ENCODE measurements around the gene VIT. TPM values are rescaled to one million over a fixed set of nuclear protein-coding genes. Genes with fewer than 3 reads are reported as not detected.
A peak's percentile ranks its signal among the peaks of the same experiment; 100 is the strongest.
"Not testable (repeated sequence)": the region's sequence is repeated elsewhere in the genome, so short reads cannot be mapped to it uniquely, and the experiment has no call there.

The VIT gene
- total RNA-seq, 1 experiment from 2014 or later: not detected

GRCh38 chr2:36807223-36807886 is 110.8 kb downstream of the VIT start:
- no peak for DNase-seq
- Histone ChIP-seq H3K36me3 (replicated peaks; ENCODE audit: control insufficient read depth, insufficient read depth, low read length) (no peaks in the 10 kb centered on the region), H3K27me3 (ENCODE audit: control insufficient read depth, insufficient read depth, low read length) (no peaks in the 10 kb centered on the region), H3K4me3 (ENCODE audit: insufficient read depth, low read depth, low read length) (no peak overlapping the region)

GRCh38 chr2:36808386-36809068 is 112.0 kb downstream of the VIT start:
- no peak for DNase-seq

GRCh38 chr2:36809069-36809445 is 112.5 kb downstream of the VIT start:
- no peaks in the 10 kb centered on the region for H3K36me3 ChIP-seq (replicated peaks; ENCODE audit: control insufficient read depth, insufficient read depth, low read length)
- no peaks in the 10 kb centered on the region for H3K27me3 ChIP-seq (ENCODE audit: control insufficient read depth, insufficient read depth, low read length)
- no peak for DNase-seq
- H3K4me3 ChIP-seq (ENCODE audit: insufficient read depth, low read depth, low read length): no peak overlapping the region

More at GRCh38 chr2:36808386-36809068, 112.0 kb downstream of the VIT start:
- Histone ChIP-seq H3K27me3 (ENCODE audit: control insufficient read depth, insufficient read depth, low read length) (no peaks in the 10 kb centered on the region), H3K4me3 (ENCODE audit: insufficient read depth, low read depth, low read length) (no peak overlapping the region), H3K36me3 (replicated peaks; ENCODE audit: control insufficient read depth, insufficient read depth, low read length) (no peaks in the 10 kb centered on the region)

GRCh38 chr2:36811071-36811470 is 114.6 kb downstream of the VIT start:
- no peak for DNase-seq

GRCh38 chr2:36812196-36812595 is 115.7 kb downstream of the VIT start:
- Histone ChIP-seq H3K4me3 (ENCODE audit: insufficient read depth, low read depth, low read length) (no peak overlapping the region), H3K36me3 (replicated peaks; ENCODE audit: control insufficient read depth, insufficient read depth, low read length) (no peaks in the 10 kb centered on the region), H3K27me3 (ENCODE audit: control insufficient read depth, insufficient read depth, low read length) (no peaks in the 10 kb centered on the region)
- peak; percentile 76 for DNase-seq

More at GRCh38 chr2:36811071-36811470, 114.6 kb downstream of the VIT start:
- Histone ChIP-seq H3K36me3 (replicated peaks; ENCODE audit: control insufficient read depth, insufficient read depth, low read length) (no peaks in the 10 kb centered on the region), H3K27me3 (ENCODE audit: control insufficient read depth, insufficient read depth, low read length) (no peaks in the 10 kb centered on the region), H3K4me3 (ENCODE audit: insufficient read depth, low read depth, low read length) (no peak overlapping the region)

GRCh38 chr2:36818542-36818941 is 122.0 kb downstream of the VIT start:
- no peak for DNase-seq
- Histone ChIP-seq H3K27me3 (ENCODE audit: control insufficient read depth, insufficient read depth, low read length) (no peaks in the 10 kb centered on the region), H3K36me3 (replicated peaks; ENCODE audit: control insufficient read depth, insufficient read depth, low read length) (no peaks in the 10 kb centered on the region), H3K4me3 (ENCODE audit: insufficient read depth, low read depth, low read length) (no peak overlapping the region)

GRCh38 chr2:36819095-36819711 is 122.7 kb downstream of the VIT start:
- Histone ChIP-seq H3K36me3 (replicated peaks; ENCODE audit: control insufficient read depth, insufficient read depth, low read length) (no peaks in the 10 kb centered on the region), H3K27me3 (ENCODE audit: control insufficient read depth, insufficient read depth, low read length) (no peaks in the 10 kb centered on the region), H3K4me3 (ENCODE audit: insufficient read depth, low read depth, low read length) (no peak overlapping the region)
- DNase-seq: peak; percentile 28

GRCh38 chr2:36820942-36821605 is 124.6 kb downstream of the VIT start:
- Histone ChIP-seq H3K4me3 (ENCODE audit: insufficient read depth, low read depth, low read length) (no peak overlapping the region), H3K27me3 (ENCODE audit: control insufficient read depth, insufficient read depth, low read length) (no peaks in the 10 kb centered on the region), H3K36me3 (replicated peaks; ENCODE audit: control insufficient read depth, insufficient read depth, low read length) (no peaks in the 10 kb centered on the region)
- DNase-seq: no peak

- DNase-seq: no peak
- Histone ChIP-seq H3K27me3 (ENCODE audit: control insufficient read depth, insufficient read depth, low read length) (no peaks in the 10 kb centered on the region), H3K4me3 (ENCODE audit: insufficient read depth, low read depth, low read length) (no peak overlapping the region), H3K36me3 (replicated peaks; ENCODE audit: control insufficient read depth, insufficient read depth, low read length) (no peaks in the 10 kb centered on the region)
These were observed 127.4 kb downstream of the VIT start for GRCh38 chr2:36823862-36824261.

GRCh38 chr2:36824273-36824672 is 127.8 kb downstream of the VIT start:
- Histone ChIP-seq H3K36me3 (replicated peaks; ENCODE audit: control insufficient read depth, insufficient read depth, low read length) (no peaks in the 10 kb centered on the region), H3K4me3 (ENCODE audit: insufficient read depth, low read depth, low read length) (no peak overlapping the region), H3K27me3 (ENCODE audit: control insufficient read depth, insufficient read depth, low read length) (no peaks in the 10 kb centered on the region)
- DNase-seq: peak; percentile 70

GRCh38 chr2:36824683-36825082 is 128.2 kb downstream of the VIT start:
- not testable (repeated sequence) for DNase-seq; H3K27me3 ChIP-seq (ENCODE audit: control insufficient read depth, insufficient read depth, low read length); H3K36me3 ChIP-seq (replicated peaks; ENCODE audit: control insufficient read depth, insufficient read depth, low read length); H3K4me3 ChIP-seq (ENCODE audit: insufficient read depth, low read depth, low read length)

- no peaks in the 10 kb centered on the region for H3K36me3 ChIP-seq (replicated peaks; ENCODE audit: control insufficient read depth, insufficient read depth, low read length)
- no peaks in the 10 kb centered on the region for H3K27me3 ChIP-seq (ENCODE audit: control insufficient read depth, insufficient read depth, low read length)
- no peak overlapping the region for H3K4me3 ChIP-seq (ENCODE audit: insufficient read depth, low read depth, low read length)
- DNase-seq: no peak
These were observed 134.7 kb downstream of the VIT start for GRCh38 chr2:36831185-36831584.

- no peaks in the 10 kb centered on the region for H3K27me3 ChIP-seq (ENCODE audit: control insufficient read depth, insufficient read depth, low read length)
- H3K4me3 ChIP-seq (ENCODE audit: insufficient read depth, low read depth, low read length): no peak overlapping the region
- no peaks in the 10 kb centered on the region for H3K36me3 ChIP-seq (replicated peaks; ENCODE audit: control insufficient read depth, insufficient read depth, low read length)
- no peak for DNase-seq
These were observed 137.7 kb downstream of the VIT start for GRCh38 chr2:36834203-36834602.

- Histone ChIP-seq H3K36me3 (replicated peaks; ENCODE audit: control insufficient read depth, insufficient read depth, low read length) (no peaks in the 10 kb centered on the region), H3K27me3 (ENCODE audit: control insufficient read depth, insufficient read depth, low read length) (no peaks in the 10 kb centered on the region), H3K4me3 (ENCODE audit: insufficient read depth, low read depth, low read length) (no peak overlapping the region)
- peak; percentile 65 for DNase-seq
These were observed 138.4 kb downstream of the VIT start for GRCh38 chr2:36834731-36835524.

All from H7 (cell line).